Measurements from ENCODE around the gene ARID3C. TPM values are rescaled to one million over a fixed set of nuclear protein-coding genes. Genes with fewer than 3 reads are reported as not detected.
A peak's percentile ranks its signal among the peaks of the same experiment; 100 is the strongest.

ARID3C gene
- total RNA-seq, 2 experiments from 2014 or later = 0.25 to 0.34 TPM

DNA sequence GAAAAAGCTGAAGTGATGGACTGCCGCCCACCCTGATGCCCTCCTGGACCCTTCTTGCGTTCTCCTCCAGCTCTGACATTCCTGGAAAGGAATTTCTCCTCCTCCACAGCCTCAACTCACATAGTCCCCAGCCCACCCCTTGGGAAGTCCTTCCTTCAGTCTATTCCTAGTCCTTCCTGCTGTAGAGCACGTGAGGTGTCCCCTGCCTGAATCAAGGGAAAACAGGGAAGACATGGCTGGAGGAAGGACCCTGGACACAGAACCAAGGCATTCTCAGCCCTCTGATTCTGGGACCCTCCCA is 3.7 kb downstream of the ARID3C start:
- DNase-seq (no peak), ATAC-seq (ENCODE audit: poor library complexity) (no peak)
- ChIA-PET CTCF (interaction anchor here (1.8 to 4.9 kb wide), 2 partner anchors 10 to 21 kb away, joined by 5 to 20 read pairs; no protein-coding TSS in a partner anchor), POLR2A (interaction anchor here (1.2 to 2.0 kb wide), 3 partner anchors 8 to 13 kb away, joined by 3 to 9 read pairs (median 8); partner anchors contain the start of genes RPP25L and SIGMAR1)
- Histone ChIP-seq H3K27me3 (ENCODE audit: control insufficient read depth in 1 of 2, insufficient read depth in 2 of 2, low read length in 2 of 2) (peaks cover 73 to 76% of the 10 kb centered on the region in 2 experiments), H3K4me3 (ENCODE audit: low read length) (no peak overlapping the region), H3K36me3 (ENCODE audit: insufficient read depth, low read length) (no peaks in the 10 kb centered on the region), H3K27ac (ENCODE audit: low read depth in 1 of 2, low read length in 2 of 2) (no peak overlapping the region), H3K9me3 (ENCODE audit: control insufficient read depth in 1 of 2, insufficient read depth in 1 of 2, low read length in 2 of 2) (peaks cover 0 to 26% of the 10 kb centered on the region in 2 experiments), H3K4me1 (ENCODE audit: insufficient read depth, low read length) (peaks cover 43% of the 10 kb centered on the region)
- no peak overlapping the region for H3K4me3 Mint-ChIP-seq
- H3K4me1 Mint-ChIP-seq (ENCODE audit: low read depth) = peaks cover 34% of the 10 kb centered on the region
- peaks cover 93% of the 10 kb centered on the region for H3K27me3 Mint-ChIP-seq
- H3K36me3 Mint-ChIP-seq (ENCODE audit: low read depth) = peaks cover 3% of the 10 kb centered on the region
- no peaks in the 10 kb centered on the region for H3K9me3 Mint-ChIP-seq
- intact Hi-C loops (cut with DNase I, micrococcal nuclease) = no loop called here
- TF ChIP-seq, protein P1, sequence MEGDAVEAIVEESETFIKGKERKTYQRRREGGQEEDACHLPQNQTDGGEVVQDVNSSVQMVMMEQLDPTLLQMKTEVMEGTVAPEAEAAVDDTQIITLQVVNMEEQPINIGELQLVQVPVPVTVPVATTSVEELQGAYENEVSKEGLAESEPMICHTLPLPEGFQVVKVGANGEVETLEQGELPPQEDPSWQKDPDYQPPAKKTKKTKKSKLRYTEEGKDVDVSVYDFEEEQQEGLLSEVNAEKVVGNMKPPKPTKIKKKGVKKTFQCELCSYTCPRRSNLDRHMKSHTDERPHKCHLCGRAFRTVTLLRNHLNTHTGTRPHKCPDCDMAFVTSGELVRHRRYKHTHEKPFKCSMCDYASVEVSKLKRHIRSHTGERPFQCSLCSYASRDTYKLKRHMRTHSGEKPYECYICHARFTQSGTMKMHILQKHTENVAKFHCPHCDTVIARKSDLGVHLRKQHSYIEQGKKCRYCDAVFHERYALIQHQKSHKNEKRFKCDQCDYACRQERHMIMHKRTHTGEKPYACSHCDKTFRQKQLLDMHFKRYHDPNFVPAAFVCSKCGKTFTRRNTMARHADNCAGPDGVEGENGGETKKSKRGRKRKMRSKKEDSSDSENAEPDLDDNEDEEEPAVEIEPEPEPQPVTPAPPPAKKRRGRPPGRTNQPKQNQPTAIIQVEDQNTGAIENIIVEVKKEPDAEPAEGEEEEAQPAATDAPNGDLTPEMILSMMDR (IDR thresholded peaks at IDR 0.05) = no peak
- H3K27ac Mint-ChIP-seq = no peak overlapping the region

DNA sequence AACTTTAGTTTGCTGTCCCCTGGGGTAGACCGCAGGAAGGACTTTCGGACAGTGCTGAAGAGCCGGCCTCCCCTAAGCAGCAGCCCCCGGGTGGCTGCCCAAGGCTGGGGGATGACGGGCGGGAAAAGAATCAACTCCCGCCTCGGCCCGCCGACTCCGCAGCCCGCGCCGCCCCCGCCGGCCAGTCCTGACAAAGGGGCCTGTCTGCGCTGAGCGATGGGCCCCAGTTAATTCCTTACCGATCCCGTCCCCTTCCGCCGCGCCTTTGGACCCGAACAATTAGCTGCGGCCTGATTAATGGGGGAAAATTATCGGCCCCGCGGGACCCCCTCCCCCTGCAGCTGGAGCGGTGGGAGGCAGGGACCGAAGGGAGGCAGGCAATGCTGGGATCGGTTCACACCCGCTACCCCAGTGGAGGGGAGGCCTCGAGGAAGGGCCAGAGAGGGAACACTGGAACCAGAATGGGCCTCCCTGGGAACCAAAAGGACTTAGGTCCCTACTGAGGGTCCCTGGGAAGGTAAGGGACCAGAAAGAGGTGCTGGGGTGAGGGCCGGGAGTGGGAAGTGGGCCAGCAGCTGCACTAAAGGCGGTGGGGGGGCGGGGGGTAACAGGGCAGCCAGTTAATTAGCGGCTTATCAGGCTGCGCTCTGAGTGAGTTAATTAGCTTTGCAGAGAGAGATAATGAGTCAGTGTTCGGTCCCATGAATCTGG is 4.2 kb downstream of the ARID3C start:
- peaks cover 48% of the 10 kb centered on the region for H3K4me1 ChIP-seq (ENCODE audit: insufficient read depth, low read length)
- Mint-ChIP-seq H3K27me3 (peaks cover 88% of the 10 kb centered on the region), H3K27ac (no peak overlapping the region), H3K9me3 (no peaks in the 10 kb centered on the region), H3K4me3 (no peak overlapping the region), H3K4me1 (ENCODE audit: low read depth) (peaks cover 39% of the 10 kb centered on the region), H3K36me3 (ENCODE audit: low read depth) (peaks cover 8% of the 10 kb centered on the region)
- intact Hi-C loops (cut with DNase I, micrococcal nuclease) = no loop called here
- DNase-seq (no peak), ATAC-seq (ENCODE audit: poor library complexity) (no peak)
- ChIA-PET POLR2A (interaction anchor here (1.2 to 2.0 kb wide), 4 partner anchors 9 to 40 kb away, joined by 3 to 9 read pairs (median 6); partner anchors contain the start of genes RPP25L and SIGMAR1), CTCF (interaction anchor here (1.8 to 4.9 kb wide), 2 partner anchors 10 to 21 kb away, joined by 5 to 20 read pairs; no protein-coding TSS in a partner anchor)
- TF ChIP-seq, protein P1 (IDR thresholded peaks at IDR 0.05) = no peak
- H3K27me3 ChIP-seq (ENCODE audit: control insufficient read depth in 1 of 2, insufficient read depth in 2 of 2, low read length in 2 of 2) = peaks cover 73 to 74% of the 10 kb centered on the region in 2 experiments
- peaks cover 0 to 26% of the 10 kb centered on the region in 2 experiments for H3K9me3 ChIP-seq (ENCODE audit: control insufficient read depth in 1 of 2, insufficient read depth in 1 of 2, low read length in 2 of 2)
- no peak overlapping the region for H3K27ac ChIP-seq (ENCODE audit: low read depth in 1 of 2, low read length in 2 of 2)
- H3K4me3 ChIP-seq (ENCODE audit: low read length) = no peak overlapping the region
- H3K36me3 ChIP-seq (ENCODE audit: insufficient read depth, low read length) = no peaks in the 10 kb centered on the region

DNA sequence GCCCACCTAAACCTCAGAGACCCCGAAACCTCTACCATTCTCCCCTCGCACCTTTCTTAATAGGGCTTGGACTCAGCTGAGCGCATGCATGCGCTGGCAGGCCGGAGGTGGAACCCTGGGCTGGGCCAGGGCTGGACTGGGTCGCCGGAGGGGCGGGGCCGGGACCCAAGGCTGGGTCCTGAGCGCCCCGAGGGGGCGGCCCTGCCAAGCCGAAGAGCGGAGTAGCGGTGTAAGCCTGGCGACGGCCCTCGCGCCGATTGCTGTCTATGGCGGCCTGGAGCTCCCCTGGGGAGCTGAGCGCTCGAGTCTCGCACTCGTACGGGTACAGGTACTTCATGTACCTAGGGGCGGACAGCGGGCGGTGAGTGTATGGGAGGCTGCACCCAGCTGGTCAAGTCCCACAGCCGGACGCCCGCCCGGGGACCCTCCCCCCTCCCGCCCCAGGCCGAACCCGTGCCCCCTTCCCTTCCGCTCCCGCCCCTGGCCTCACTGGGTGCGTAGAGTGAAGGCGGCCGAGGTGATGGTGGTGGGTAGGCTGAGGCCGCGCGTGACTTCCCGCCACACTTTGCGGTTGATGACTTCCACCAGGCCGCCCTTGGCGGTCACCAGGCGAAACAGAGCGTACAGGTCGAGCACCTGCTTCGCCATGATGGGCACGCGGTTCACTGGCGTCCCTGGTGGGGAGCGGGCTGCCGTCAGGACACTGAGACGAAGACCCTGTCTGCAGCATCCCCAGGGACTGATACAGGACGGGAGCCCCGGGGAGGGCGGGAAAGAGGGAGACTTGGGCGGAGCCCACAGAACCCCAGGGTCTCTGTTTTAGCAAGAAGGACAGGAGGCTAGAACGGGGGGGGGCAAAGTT is 5.3 kb downstream of the ARID3C start:
- H3K36me3 Mint-ChIP-seq (ENCODE audit: low read depth) = peaks cover 9% of the 10 kb centered on the region
- no peak for ATAC-seq (ENCODE audit: poor library complexity)
- no peak overlapping the region for H3K27ac Mint-ChIP-seq

More for the DNA sequence above, 5.3 kb downstream of the ARID3C start:
- POLR2A ChIA-PET = interaction anchor here (0.9 to 1.8 kb wide), 3 partner anchors 11 to 41 kb away, joined by 4 read pairs; partner anchors contain the start of gene SIGMAR1
- Mint-ChIP-seq H3K9me3 (no peaks in the 10 kb centered on the region), H3K4me1 (ENCODE audit: low read depth) (peaks cover 41% of the 10 kb centered on the region), H3K4me3 (peak overlapping the region; percentile 59), H3K27me3 (peaks cover 79% of the 10 kb centered on the region)
- Histone ChIP-seq H3K36me3 (ENCODE audit: insufficient read depth, low read length) (peaks cover 3% of the 10 kb centered on the region), H3K4me1 (ENCODE audit: insufficient read depth, low read length) (peaks cover 46% of the 10 kb centered on the region), H3K27me3 (ENCODE audit: control insufficient read depth in 1 of 2, insufficient read depth in 2 of 2, low read length in 2 of 2) (peaks cover 66 to 68% of the 10 kb centered on the region in 2 experiments), H3K27ac (ENCODE audit: low read depth in 1 of 2, low read length in 2 of 2) (no peak overlapping the region), H3K9me3 (ENCODE audit: control insufficient read depth in 1 of 2, insufficient read depth in 1 of 2, low read length in 2 of 2) (peaks cover 0 to 26% of the 10 kb centered on the region in 2 experiments), H3K4me3 (ENCODE audit: low read length) (peak overlapping the region; percentile 12)
- CTCF ChIA-PET = interaction anchor here (0.6 to 4.9 kb wide), 2 partner anchors 11 to 20 kb away, joined by 3 to 20 read pairs; no protein-coding TSS in a partner anchor
- intact Hi-C loops (cut with DNase I, micrococcal nuclease) = no loop called here
- TF ChIP-seq, protein P1 (IDR thresholded peaks at IDR 0.05) = no peak
- peak in 2 of 14 experiments; percentile 38 to 42 for DNase-seq

Measured in CD4-positive, alpha-beta T cell (primary cell).